ENCODE results near the gene SUN1. TPM values are rescaled to one million over a fixed set of nuclear protein-coding genes. Genes with fewer than 3 reads are reported as not detected.

SUN1 gene
- total and polyA plus RNA-seq, 9 of the 15 experiments (the other 6 are each of a cell fraction or from before 2014, with no cell fraction given), result 36.8 to 132 (median 62.3) TPM

DNA sequence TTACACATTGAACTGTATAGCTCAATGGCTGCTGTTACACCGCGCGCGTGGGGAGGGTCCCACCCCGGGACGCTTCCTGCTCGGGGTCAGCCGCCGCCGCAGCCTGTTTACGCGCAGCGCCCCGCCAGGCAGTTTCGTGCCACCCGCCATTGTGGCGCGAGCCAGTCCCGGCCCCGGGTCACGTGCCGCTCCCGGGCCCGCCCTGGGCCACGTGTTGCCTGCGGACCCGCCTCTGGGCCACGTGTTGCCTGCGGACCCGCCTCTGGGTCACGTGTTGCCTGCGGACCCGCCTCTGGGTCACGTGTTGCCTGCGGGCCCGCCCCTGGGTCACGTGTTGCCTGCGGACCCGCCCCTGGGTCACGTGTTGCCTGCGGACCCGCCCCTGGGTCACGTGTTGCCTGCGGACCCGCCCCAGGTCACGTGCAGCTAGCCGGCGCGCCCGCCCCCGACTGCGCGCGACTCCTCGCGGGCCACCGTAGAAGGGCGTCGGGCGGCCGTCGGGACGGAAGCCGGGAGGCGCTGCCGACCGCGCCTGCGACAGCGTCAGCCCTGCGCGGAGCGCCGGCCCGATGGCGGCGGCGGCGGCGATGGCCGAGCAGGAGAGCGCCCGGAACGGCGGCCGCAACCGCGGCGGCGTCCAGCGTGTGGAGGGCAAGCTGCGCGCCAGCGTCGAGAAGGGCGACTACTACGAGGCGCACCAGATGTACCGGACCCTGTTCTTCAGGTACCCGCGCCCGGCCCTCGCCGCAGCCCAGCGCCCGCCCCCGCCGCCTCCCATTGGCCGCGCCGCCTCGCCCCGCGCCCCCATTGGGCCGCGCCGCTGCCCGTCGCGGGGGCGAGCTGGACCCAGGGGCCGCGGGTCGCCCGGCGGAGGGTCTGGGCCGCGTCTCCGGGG, 44.0 kb downstream of the SUN1 start, which contains the start of gene GET4 (continued):
- TF ChIP-seq, protein P1, sequence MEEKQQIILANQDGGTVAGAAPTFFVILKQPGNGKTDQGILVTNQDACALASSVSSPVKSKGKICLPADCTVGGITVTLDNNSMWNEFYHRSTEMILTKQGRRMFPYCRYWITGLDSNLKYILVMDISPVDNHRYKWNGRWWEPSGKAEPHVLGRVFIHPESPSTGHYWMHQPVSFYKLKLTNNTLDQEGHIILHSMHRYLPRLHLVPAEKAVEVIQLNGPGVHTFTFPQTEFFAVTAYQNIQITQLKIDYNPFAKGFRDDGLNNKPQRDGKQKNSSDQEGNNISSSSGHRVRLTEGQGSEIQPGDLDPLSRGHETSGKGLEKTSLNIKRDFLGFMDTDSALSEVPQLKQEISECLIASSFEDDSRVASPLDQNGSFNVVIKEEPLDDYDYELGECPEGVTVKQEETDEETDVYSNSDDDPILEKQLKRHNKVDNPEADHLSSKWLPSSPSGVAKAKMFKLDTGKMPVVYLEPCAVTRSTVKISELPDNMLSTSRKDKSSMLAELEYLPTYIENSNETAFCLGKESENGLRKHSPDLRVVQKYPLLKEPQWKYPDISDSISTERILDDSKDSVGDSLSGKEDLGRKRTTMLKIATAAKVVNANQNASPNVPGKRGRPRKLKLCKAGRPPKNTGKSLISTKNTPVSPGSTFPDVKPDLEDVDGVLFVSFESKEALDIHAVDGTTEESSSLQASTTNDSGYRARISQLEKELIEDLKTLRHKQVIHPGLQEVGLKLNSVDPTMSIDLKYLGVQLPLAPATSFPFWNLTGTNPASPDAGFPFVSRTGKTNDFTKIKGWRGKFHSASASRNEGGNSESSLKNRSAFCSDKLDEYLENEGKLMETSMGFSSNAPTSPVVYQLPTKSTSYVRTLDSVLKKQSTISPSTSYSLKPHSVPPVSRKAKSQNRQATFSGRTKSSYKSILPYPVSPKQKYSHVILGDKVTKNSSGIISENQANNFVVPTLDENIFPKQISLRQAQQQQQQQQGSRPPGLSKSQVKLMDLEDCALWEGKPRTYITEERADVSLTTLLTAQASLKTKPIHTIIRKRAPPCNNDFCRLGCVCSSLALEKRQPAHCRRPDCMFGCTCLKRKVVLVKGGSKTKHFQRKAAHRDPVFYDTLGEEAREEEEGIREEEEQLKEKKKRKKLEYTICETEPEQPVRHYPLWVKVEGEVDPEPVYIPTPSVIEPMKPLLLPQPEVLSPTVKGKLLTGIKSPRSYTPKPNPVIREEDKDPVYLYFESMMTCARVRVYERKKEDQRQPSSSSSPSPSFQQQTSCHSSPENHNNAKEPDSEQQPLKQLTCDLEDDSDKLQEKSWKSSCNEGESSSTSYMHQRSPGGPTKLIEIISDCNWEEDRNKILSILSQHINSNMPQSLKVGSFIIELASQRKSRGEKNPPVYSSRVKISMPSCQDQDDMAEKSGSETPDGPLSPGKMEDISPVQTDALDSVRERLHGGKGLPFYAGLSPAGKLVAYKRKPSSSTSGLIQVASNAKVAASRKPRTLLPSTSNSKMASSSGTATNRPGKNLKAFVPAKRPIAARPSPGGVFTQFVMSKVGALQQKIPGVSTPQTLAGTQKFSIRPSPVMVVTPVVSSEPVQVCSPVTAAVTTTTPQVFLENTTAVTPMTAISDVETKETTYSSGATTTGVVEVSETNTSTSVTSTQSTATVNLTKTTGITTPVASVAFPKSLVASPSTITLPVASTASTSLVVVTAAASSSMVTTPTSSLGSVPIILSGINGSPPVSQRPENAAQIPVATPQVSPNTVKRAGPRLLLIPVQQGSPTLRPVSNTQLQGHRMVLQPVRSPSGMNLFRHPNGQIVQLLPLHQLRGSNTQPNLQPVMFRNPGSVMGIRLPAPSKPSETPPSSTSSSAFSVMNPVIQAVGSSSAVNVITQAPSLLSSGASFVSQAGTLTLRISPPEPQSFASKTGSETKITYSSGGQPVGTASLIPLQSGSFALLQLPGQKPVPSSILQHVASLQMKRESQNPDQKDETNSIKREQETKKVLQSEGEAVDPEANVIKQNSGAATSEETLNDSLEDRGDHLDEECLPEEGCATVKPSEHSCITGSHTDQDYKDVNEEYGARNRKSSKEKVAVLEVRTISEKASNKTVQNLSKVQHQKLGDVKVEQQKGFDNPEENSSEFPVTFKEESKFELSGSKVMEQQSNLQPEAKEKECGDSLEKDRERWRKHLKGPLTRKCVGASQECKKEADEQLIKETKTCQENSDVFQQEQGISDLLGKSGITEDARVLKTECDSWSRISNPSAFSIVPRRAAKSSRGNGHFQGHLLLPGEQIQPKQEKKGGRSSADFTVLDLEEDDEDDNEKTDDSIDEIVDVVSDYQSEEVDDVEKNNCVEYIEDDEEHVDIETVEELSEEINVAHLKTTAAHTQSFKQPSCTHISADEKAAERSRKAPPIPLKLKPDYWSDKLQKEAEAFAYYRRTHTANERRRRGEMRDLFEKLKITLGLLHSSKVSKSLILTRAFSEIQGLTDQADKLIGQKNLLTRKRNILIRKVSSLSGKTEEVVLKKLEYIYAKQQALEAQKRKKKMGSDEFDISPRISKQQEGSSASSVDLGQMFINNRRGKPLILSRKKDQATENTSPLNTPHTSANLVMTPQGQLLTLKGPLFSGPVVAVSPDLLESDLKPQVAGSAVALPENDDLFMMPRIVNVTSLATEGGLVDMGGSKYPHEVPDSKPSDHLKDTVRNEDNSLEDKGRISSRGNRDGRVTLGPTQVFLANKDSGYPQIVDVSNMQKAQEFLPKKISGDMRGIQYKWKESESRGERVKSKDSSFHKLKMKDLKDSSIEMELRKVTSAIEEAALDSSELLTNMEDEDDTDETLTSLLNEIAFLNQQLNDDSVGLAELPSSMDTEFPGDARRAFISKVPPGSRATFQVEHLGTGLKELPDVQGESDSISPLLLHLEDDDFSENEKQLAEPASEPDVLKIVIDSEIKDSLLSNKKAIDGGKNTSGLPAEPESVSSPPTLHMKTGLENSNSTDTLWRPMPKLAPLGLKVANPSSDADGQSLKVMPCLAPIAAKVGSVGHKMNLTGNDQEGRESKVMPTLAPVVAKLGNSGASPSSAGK (IDR thresholded peaks at IDR 0.05), result peak; percentile 93
- TF ChIP-seq NR1H2 (CRISPR knock-in tag; IDR thresholded peaks at IDR 0.05) (0 out of 2 replicates have a peak, but pooled peaks have one; percentile 49), HMGN3 (IDR thresholded peaks at IDR 0.05; ENCODE audit: borderline replicate concordance, extremely low read depth, insufficient read length, low read depth, low read length) (peak; percentile 81), ZFX (CRISPR knock-in tag; IDR thresholded peaks at IDR 0.05) (peak; percentile 76), ZNF584 (CRISPR knock-in tag; IDR thresholded peaks at IDR 0.05; ENCODE audit: low read depth) (peak; percentile 78; the same call in 1 of the 2 replicates), HDGF (IDR thresholded peaks at IDR 0.05) (no peak), RAD21 (CRISPR knock-in tag; conservative IDR thresholded peaks at IDR 0.05 in 1 of 2, IDR thresholded peaks at IDR 0.05 in 1 of 2) (peak in 1 of 2 experiments; percentile 22; a peak in 2 of 4 replicates), TBP (optimal IDR thresholded peaks at IDR 0.05; ENCODE audit: low read depth, low read length) (peak; percentile 71), ZSCAN32 (CRISPR knock-in tag; IDR thresholded peaks at IDR 0.05) (0 out of 2 replicates have a peak, but pooled peaks have one; percentile 36), ZNF165 (CRISPR knock-in tag; IDR thresholded peaks at IDR 0.05; ENCODE audit: borderline replicate concordance) (no peak), MAFF (IDR thresholded peaks at IDR 0.05; ENCODE audit: low read length) (no peak), ILF3 (IDR thresholded peaks at IDR 0.05; ENCODE audit: borderline replicate concordance) (0 out of 2 replicates have a peak, but pooled peaks have one; percentile 53), CHD2 (IDR thresholded peaks at IDR 0.05; ENCODE audit: low read depth, low read length) (peak; percentile 43; the same call in 1 of the 2 replicates), HCFC1 (IDR thresholded peaks at IDR 0.05; ENCODE audit: low read depth, low read length) (peak; percentile 78), SMAD3 (CRISPR knock-in tag; conservative IDR thresholded peaks at IDR 0.05) (no peak), CBX1 (IDR thresholded peaks at IDR 0.05; ENCODE audit: low read depth) (peak; percentile 99), PURB (CRISPR knock-in tag; IDR thresholded peaks at IDR 0.05; ENCODE audit: low read depth) (no peak)
